OCI-LY1 (cell line): ENCODE measurements around the gene PDE4D.

Source experiments
- EZH2 ChIP-seq: fragments of 200-600 bp; sonication (generic), shearing (Covaris generic); IDR thresholded peaks from 2 replicates; pipeline ENCODE4 v1.8.0; 2017; ENCODE audit warnings: borderline replicate concordance, mixed run types, mild to moderate bottlenecking, antibody characterized with exemption, low read length, moderate library complexity, mixed read lengths
- TF ChIP-seq, protein P1 (sequence below): fragments of 200-600 bp; sonication (generic), shearing (Covaris generic); IDR thresholded peaks from 2 replicates; pipeline ENCODE4 v1.5.1; 2017; ENCODE audit warnings: mild to moderate bottlenecking, antibody characterized with exemption, low read length, moderate library complexity, mixed read lengths

- TF ChIP-seq, protein P1, sequence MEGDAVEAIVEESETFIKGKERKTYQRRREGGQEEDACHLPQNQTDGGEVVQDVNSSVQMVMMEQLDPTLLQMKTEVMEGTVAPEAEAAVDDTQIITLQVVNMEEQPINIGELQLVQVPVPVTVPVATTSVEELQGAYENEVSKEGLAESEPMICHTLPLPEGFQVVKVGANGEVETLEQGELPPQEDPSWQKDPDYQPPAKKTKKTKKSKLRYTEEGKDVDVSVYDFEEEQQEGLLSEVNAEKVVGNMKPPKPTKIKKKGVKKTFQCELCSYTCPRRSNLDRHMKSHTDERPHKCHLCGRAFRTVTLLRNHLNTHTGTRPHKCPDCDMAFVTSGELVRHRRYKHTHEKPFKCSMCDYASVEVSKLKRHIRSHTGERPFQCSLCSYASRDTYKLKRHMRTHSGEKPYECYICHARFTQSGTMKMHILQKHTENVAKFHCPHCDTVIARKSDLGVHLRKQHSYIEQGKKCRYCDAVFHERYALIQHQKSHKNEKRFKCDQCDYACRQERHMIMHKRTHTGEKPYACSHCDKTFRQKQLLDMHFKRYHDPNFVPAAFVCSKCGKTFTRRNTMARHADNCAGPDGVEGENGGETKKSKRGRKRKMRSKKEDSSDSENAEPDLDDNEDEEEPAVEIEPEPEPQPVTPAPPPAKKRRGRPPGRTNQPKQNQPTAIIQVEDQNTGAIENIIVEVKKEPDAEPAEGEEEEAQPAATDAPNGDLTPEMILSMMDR, result no peak
- TF ChIP-seq EZH2, result no peak
Observed at GRCh38 chr5:59437176-59437575, 456.4 kb downstream of the PDE4D start.
